ENCODE results near the gene DUSP8. TPM values are rescaled to one million over a fixed set of nuclear protein-coding genes. Genes with fewer than 3 reads are reported as not detected.

The DUSP8 gene
- total and polyA plus RNA-seq, 2 of the 8 experiments (the other 6 are each of a cell fraction or from before 2014, with no cell fraction given): 2.8 to 3.6 TPM

DNA sequence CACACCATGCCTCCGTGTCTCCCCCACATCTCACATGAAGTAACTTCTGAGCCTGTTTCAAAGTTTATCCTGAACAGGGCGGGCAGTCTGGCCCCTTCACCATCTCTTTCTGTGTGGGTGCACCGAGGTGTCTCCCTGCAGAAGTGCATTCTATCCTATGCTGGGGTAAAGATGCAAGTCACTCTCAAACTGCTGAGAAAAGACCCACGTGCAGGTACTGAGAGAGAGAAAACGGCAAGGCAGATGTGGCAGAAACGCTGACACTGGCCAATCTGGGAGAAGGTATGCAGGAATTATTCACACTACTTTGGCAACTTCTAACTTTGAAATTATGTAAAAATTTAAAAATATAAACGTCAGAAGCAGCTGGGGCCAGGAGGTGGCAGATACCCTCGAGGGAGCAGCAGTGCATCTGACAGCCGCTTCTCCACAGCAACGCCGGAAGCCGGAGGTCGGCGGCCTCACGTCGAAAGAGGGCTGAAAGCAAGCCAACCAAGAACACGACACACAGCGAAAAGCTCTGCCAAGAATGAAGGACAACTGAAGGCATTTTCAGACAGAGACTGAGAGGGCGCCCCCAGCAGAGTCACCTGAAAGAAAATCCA, 51.3 kb downstream of the DUSP8 start (continued):
- TF ChIP-seq CBX8 (IDR thresholded peaks at IDR 0.05; ENCODE audit: borderline replicate concordance, low read depth, low read length): no peak
- TF ChIP-seq HDAC2 (IDR thresholded peaks at IDR 0.05; ENCODE audit: borderline replicate concordance in 1 of 2, low read depth in 2 of 2, low read length in 2 of 2): no peak
- no peak for TF ChIP-seq EP300 (IDR thresholded peaks at IDR 0.05; ENCODE audit: borderline replicate concordance in 1 of 2, low read depth in 2 of 2, low read length in 2 of 2)
- TF ChIP-seq SIRT6 (IDR thresholded peaks at IDR 0.05; ENCODE audit: low read length): no peak
- TF ChIP-seq JUND (IDR thresholded peaks at IDR 0.05; ENCODE audit: low read length): no peak
- TF ChIP-seq RNF2 (IDR thresholded peaks at IDR 0.05; ENCODE audit: borderline replicate concordance, low read depth, low read length, missing control alignments, poor library complexity, severe bottlenecking): no peak
